Stomach smooth muscle (tissue), 2 donors: Measurements from ENCODE around the gene USF2.

Source experiments
- H3K27ac ChIP-seq: one replicate; pipeline ENCODE4 v1.7.0; 2013; ENCODE audit warnings: mild to moderate bottlenecking, low read length, inconsistent platforms
- H3K27me3 ChIP-seq, 2 donors: one replicate each; pipeline ENCODE4 v1.7.0; 2013; ENCODE audit warnings: low read length in 2 of 2; ENCODE audit not compliant: insufficient read depth in 2 of 2, control insufficient read depth in 1 of 2
- H3K36me3 ChIP-seq, 2 donors: one replicate each; pipeline ENCODE4 v1.7.0; 2013; ENCODE audit warnings: low read length in 2 of 2; ENCODE audit not compliant: control insufficient read depth in 2 of 2, insufficient read depth in 2 of 2
- H3K4me1 ChIP-seq: one replicate; pipeline ENCODE4 v1.7.0; 2013; ENCODE audit warnings: low read length; ENCODE audit not compliant: control insufficient read depth, insufficient read depth
- H3K4me3 ChIP-seq, 2 donors: one replicate each; pipeline ENCODE4 v1.7.0; 2013; ENCODE audit warnings: low read length in 2 of 2
- H3K9ac ChIP-seq, 2 donors: one replicate each; pipeline ENCODE4 v1.7.0; 2013; ENCODE audit warnings: low read length in 2 of 2, mild to moderate bottlenecking in 1 of 2
- H3K9me3 ChIP-seq, 2 donors: one replicate each; pipeline ENCODE4 v1.7.0; 2013; ENCODE audit warnings: low read length in 2 of 2; ENCODE audit not compliant: control insufficient read depth in 2 of 2
- donor health status: healthy.
- donor health status: Pancreatic carcinoma.

The USF2 gene

GRCh38 chr19:35267818-35268535, 785 bp upstream of the USF2 start:
- Histone ChIP-seq H3K27me3 (no peaks in the 10 kb centered on the region), H3K9ac (peak overlapping the region; percentile 94 to 96), H3K27ac (peak overlapping the region; percentile 94), H3K9me3 (no peaks in the 10 kb centered on the region), H3K4me3 (peak overlapping the region; percentile 79 to 87), H3K4me1 (peaks cover 37% of the 10 kb centered on the region), H3K36me3 (peaks cover 11 to 23% of the 10 kb centered on the region in 2 donors)

GRCh38 chr19:35269438-35270117, 816 bp downstream of the USF2 start:
- Histone ChIP-seq H3K4me3 (peak overlapping the region in 1 of 2 donors; percentile 80), H3K36me3 (peaks cover 22 to 33% of the 10 kb centered on the region in 2 donors), H3K9me3 (no peaks in the 10 kb centered on the region), H3K9ac (peak overlapping the region; percentile 48 to 60), H3K27me3 (no peaks in the 10 kb centered on the region), H3K4me1 (peaks cover 37% of the 10 kb centered on the region), H3K27ac (no peak overlapping the region)

DNA sequence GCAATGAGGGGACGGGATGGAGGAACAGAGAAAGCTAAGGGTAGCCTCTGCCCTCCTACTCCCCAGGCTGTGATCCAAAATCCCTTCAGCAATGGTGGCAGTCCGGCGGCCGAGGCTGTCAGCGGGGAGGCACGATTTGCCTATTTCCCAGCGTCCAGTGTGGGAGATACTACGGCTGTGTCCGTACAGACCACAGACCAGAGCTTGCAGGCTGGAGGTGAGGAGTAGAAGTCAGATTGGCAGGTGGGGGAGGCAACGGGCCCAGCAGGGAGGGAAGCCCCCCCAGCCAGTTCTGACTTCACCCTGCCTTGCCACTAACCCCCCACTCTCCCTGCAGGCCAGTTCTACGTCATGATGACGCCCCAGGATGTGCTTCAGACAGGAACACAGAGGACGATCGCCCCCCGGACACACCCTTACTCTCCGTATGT, 1.6 kb downstream of the USF2 start:
- peaks cover 34% of the 10 kb centered on the region for H3K4me1 ChIP-seq
- no peak overlapping the region for H3K9ac ChIP-seq
- H3K27ac ChIP-seq = no peak overlapping the region
- no peaks in the 10 kb centered on the region for H3K27me3 ChIP-seq
- peaks cover 22 to 33% of the 10 kb centered on the region in 2 donors for H3K36me3 ChIP-seq
- peak overlapping the region in 1 of 2 donors; percentile 80 for H3K4me3 ChIP-seq
- no peaks in the 10 kb centered on the region for H3K9me3 ChIP-seq

- no peaks in the 10 kb centered on the region for H3K9me3 ChIP-seq
- no peak overlapping the region for H3K4me3 ChIP-seq
- no peaks in the 10 kb centered on the region for H3K27me3 ChIP-seq
- peaks cover 27 to 36% of the 10 kb centered on the region in 2 donors for H3K36me3 ChIP-seq
- H3K27ac ChIP-seq = no peak overlapping the region
- H3K9ac ChIP-seq = peak overlapping the region in 1 of 2 donors; percentile 13
- peaks cover 22% of the 10 kb centered on the region for H3K4me1 ChIP-seq
These were observed 2.8 kb downstream of the USF2 start for GRCh38 chr19:35271546-35271945.

GRCh38 chr19:35272122-35272719, 3.5 kb downstream of the USF2 start:
- Histone ChIP-seq H3K4me1 (peaks cover 15% of the 10 kb centered on the region), H3K36me3 (peaks cover 30 to 42% of the 10 kb centered on the region in 2 donors), H3K4me3 (no peak overlapping the region), H3K9ac (no peak overlapping the region), H3K9me3 (no peaks in the 10 kb centered on the region), H3K27me3 (no peaks in the 10 kb centered on the region), H3K27ac (no peak overlapping the region)

- Histone ChIP-seq H3K27me3 (no peaks in the 10 kb centered on the region), H3K27ac (no peak overlapping the region), H3K36me3 (peaks cover 34 to 44% of the 10 kb centered on the region in 2 donors), H3K9me3 (no peaks in the 10 kb centered on the region), H3K9ac (no peak overlapping the region), H3K4me1 (peaks cover 13% of the 10 kb centered on the region), H3K4me3 (no peak overlapping the region)
These were observed 4.3 kb downstream of the USF2 start for GRCh38 chr19:35272954-35273649.

DNA sequence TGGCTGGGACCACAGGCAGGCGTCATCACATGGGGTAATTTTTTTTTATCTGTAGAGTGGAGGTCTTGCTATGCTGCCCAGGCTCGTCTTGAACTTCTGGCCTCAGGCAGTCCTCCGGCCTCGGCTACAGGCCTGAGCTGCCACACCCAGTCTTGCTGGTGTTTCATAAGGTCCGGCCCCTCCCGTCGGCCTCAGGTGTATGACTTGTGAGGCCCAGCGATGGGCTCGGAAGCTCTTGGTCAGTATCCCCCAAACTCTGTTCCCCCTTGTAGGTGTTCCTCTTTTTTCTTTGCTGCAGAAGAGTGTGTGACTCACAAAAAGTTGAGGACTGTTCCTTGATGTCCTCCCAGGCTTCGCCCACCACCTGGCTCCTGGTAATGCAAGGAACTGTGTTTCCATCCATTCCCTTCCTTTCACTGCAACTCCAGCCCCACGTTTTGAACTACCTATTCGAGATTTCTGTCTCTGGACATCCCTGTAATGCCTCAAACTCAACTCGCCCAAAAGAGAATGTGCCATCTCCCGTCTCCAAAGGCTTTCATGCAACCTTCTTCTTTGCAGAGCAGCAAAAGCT, 5.0 kb downstream of the USF2 start:
- Histone ChIP-seq H3K36me3 (peaks cover 34 to 44% of the 10 kb centered on the region in 2 donors), H3K27ac (no peak overlapping the region), H3K4me1 (peaks cover 13% of the 10 kb centered on the region), H3K4me3 (no peak overlapping the region), H3K9me3 (no peaks in the 10 kb centered on the region), H3K27me3 (no peaks in the 10 kb centered on the region), H3K9ac (no peak overlapping the region)

GRCh38 chr19:35274323-35274722, 5.6 kb downstream of the USF2 start:
- peaks cover 13% of the 10 kb centered on the region for H3K4me1 ChIP-seq
- no peak overlapping the region for H3K4me3 ChIP-seq
- no peaks in the 10 kb centered on the region for H3K9me3 ChIP-seq
- H3K27ac ChIP-seq = no peak overlapping the region
- H3K27me3 ChIP-seq = no peaks in the 10 kb centered on the region
- no peak overlapping the region for H3K9ac ChIP-seq
- peaks cover 34 to 44% of the 10 kb centered on the region in 2 donors for H3K36me3 ChIP-seq

- no peak overlapping the region for H3K9ac ChIP-seq
- H3K4me1 ChIP-seq = no peaks in the 10 kb centered on the region
- H3K27ac ChIP-seq = no peak overlapping the region
- no peak overlapping the region for H3K4me3 ChIP-seq
- no peaks in the 10 kb centered on the region for H3K9me3 ChIP-seq
- H3K27me3 ChIP-seq = peaks cover 0 to 2% of the 10 kb centered on the region in 2 donors
- H3K36me3 ChIP-seq = peaks cover 27 to 29% of the 10 kb centered on the region in 2 donors
These were observed 8.0 kb downstream of the USF2 start for GRCh38 chr19:35276706-35277281.
